HepG2 (cell line): ENCODE measurements around the gene XXYLT1. TPM values are rescaled to one million over a fixed set of nuclear protein-coding genes. Genes with fewer than 3 reads are reported as not detected.

Experiments
- HNF4G ChIP-seq, 2 experiments: sonication (generic) in 1 of 2; formaldehyde crosslinking in 1 of 2; IDR thresholded peaks; 2 replicates each; pipeline versions ENCODE4 v1.4.0 to v1.6.1; 2011 to 2020; ENCODE audit warnings: borderline replicate concordance in 2 of 2, low read depth in 2 of 2, mild to moderate bottlenecking in 2 of 2, low read length in 1 of 2, missing genetic modification reagents in 1 of 2, moderate library complexity in 1 of 2
- NONO ChIP-seq, 2 experiments: fragments of 450-650 bp in 1 of 2; sonication (generic) in 1 of 2; formaldehyde crosslinking in 1 of 2; IDR thresholded peaks in 1 of 2; conservative IDR thresholded peaks in 1 of 2; 2 replicates each; pipeline versions ENCODE4 v1.6.1 to v1.8.0; 2017 to 2022; ENCODE audit warnings: mild to moderate bottlenecking in 1 of 2, missing genetic modification reagents in 1 of 2, moderate library complexity in 1 of 2
- RXRA ChIP-seq: sonication (generic); formaldehyde crosslinking; IDR thresholded peaks from 2 replicates; pipeline ENCODE4 v1.5.1; 2020; ENCODE audit warnings: missing genetic modification reagents
- SMYD3 ChIP-seq: sonication (generic); formaldehyde crosslinking; IDR thresholded peaks from 2 replicates; pipeline ENCODE4 v1.8.1; 2023; ENCODE audit warnings: mild to moderate bottlenecking, missing genetic modification reagents
- ZFP37 ChIP-seq: sonication (generic); formaldehyde crosslinking; IDR thresholded peaks from 2 replicates; pipeline ENCODE4 v1.4.0; 2020; ENCODE audit warnings: missing genetic modification reagents, borderline replicate concordance
- ZKSCAN8 ChIP-seq: IDR thresholded peaks from 2 replicates; pipeline ENCODE4 v1.6.1; 2016; ENCODE audit warnings: borderline replicate concordance, missing genetic modification reagents, missing compliant biosample characterization
- polyA plus RNA-seq, 8 experiments: library from polyadenylated mRNA; depleted of rRNA in 3 of 8; stranded (reverse) in 7 of 8; unstranded in 1 of 8; fragments of >200 nt; fragmentation: Illumina TruSeq in 4 of 8; extraction: Trizol in 4 of 8; gene quantifications; 2 replicates each; pipeline versions ENCODE4 v1.2.1 to v1.2.3, GENCODE V29; 2011 to 2016; ENCODE audit warnings: low read depth in 4 of 8, missing spikeins in 1 of 8, mixed read lengths in 1 of 8; ENCODE audit not compliant: insufficient read depth in 1 of 8
- total RNA-seq, 5 experiments: library from RNA; depleted of rRNA; stranded (reverse); fragments of >200 nt; fragmentation: Illumina TruSeq; extraction: Trizol; gene quantifications; 2 replicates each; pipeline ENCODE4 v1.2.3, GENCODE V29; 2016; ENCODE audit warnings: low read depth in 1 of 5
- TF ChIP-seq, protein P1 (sequence below): sonication (generic); formaldehyde crosslinking; IDR thresholded peaks from 2 replicates; pipeline ENCODE4 v1.4.0; 2020; ENCODE audit warnings: missing genetic modification reagents, low read depth, mild to moderate bottlenecking, borderline replicate concordance
- TF ChIP-seq, protein P2 (sequence below): sonication (generic); formaldehyde crosslinking; IDR thresholded peaks from 2 replicates; pipeline ENCODE4 v1.4.0; 2020; ENCODE audit warnings: mild to moderate bottlenecking, missing genetic modification reagents
- TF ChIP-seq, protein P3 (sequence below): IDR thresholded peaks from 2 replicates; pipeline ENCODE4 v1.6.1; 2012; ENCODE audit warnings: low read depth, low read length, improper control_type of control experiment
- TF ChIP-seq, protein P4 (sequence below): sonication (generic); formaldehyde crosslinking; IDR thresholded peaks from 2 replicates; pipeline ENCODE4 v1.8.1; 2023; ENCODE audit warnings: mild to moderate bottlenecking, missing genetic modification reagents

The XXYLT1 gene
- total and polyA plus RNA-seq, 2 of the 13 experiments (the other 11 are each of a cell fraction or from before 2014, with no cell fraction given), result 17.7 to 19.0 TPM

DNA sequence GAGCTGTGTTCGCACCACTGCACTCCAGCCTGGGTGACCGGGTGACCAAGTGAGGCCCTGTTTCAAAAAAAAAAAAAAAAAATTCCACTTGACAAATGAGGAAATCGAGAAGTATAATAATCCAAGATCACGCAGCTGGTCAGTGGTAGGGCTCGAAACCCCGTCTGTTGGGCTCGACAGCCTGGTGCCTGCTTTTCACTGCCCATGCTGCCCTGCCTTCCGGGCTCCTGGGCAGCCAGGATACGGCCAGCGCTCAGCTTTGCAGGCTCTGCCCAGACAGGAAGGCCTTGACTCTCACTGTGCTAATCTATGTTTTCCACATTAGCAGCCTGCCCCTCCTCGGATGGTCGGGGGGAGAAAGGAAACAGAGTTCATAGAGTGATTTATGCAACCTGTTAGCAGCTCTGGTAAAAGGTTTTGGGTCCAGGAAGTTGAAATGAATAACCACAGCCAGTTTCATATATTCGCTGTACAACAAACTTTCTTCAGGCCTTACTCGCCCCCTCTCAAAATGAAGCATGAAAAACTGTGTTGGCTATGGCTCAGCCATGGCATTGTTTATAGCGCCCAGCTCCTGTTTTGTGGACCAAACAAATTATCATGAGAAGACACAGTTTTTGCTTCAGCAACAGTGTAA, 108.8 kb downstream of the XXYLT1 start (continued):
- TF ChIP-seq, protein P1, sequence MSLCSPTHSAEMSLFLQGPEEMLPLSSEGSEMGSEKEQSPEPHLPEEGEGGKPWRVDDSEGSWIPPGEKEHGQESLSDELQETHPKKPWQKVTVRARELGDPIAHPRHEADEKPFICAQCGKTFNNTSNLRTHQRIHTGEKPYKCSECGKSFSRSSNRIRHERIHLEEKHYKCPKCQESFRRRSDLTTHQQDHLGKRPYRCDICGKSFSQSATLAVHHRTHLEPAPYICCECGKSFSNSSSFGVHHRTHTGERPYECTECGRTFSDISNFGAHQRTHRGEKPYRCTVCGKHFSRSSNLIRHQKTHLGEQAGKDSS, result peak; percentile 56; the same call in 1 of the 2 replicates
- no peak for TF ChIP-seq NONO (IDR thresholded peaks at IDR 0.05)
- peak; percentile 81 for TF ChIP-seq NONO (CRISPR knock-in tag; conservative IDR thresholded peaks at IDR 0.05)
- peak; percentile 83 for TF ChIP-seq RXRA (CRISPR knock-in tag)
- TF ChIP-seq, protein P2, sequence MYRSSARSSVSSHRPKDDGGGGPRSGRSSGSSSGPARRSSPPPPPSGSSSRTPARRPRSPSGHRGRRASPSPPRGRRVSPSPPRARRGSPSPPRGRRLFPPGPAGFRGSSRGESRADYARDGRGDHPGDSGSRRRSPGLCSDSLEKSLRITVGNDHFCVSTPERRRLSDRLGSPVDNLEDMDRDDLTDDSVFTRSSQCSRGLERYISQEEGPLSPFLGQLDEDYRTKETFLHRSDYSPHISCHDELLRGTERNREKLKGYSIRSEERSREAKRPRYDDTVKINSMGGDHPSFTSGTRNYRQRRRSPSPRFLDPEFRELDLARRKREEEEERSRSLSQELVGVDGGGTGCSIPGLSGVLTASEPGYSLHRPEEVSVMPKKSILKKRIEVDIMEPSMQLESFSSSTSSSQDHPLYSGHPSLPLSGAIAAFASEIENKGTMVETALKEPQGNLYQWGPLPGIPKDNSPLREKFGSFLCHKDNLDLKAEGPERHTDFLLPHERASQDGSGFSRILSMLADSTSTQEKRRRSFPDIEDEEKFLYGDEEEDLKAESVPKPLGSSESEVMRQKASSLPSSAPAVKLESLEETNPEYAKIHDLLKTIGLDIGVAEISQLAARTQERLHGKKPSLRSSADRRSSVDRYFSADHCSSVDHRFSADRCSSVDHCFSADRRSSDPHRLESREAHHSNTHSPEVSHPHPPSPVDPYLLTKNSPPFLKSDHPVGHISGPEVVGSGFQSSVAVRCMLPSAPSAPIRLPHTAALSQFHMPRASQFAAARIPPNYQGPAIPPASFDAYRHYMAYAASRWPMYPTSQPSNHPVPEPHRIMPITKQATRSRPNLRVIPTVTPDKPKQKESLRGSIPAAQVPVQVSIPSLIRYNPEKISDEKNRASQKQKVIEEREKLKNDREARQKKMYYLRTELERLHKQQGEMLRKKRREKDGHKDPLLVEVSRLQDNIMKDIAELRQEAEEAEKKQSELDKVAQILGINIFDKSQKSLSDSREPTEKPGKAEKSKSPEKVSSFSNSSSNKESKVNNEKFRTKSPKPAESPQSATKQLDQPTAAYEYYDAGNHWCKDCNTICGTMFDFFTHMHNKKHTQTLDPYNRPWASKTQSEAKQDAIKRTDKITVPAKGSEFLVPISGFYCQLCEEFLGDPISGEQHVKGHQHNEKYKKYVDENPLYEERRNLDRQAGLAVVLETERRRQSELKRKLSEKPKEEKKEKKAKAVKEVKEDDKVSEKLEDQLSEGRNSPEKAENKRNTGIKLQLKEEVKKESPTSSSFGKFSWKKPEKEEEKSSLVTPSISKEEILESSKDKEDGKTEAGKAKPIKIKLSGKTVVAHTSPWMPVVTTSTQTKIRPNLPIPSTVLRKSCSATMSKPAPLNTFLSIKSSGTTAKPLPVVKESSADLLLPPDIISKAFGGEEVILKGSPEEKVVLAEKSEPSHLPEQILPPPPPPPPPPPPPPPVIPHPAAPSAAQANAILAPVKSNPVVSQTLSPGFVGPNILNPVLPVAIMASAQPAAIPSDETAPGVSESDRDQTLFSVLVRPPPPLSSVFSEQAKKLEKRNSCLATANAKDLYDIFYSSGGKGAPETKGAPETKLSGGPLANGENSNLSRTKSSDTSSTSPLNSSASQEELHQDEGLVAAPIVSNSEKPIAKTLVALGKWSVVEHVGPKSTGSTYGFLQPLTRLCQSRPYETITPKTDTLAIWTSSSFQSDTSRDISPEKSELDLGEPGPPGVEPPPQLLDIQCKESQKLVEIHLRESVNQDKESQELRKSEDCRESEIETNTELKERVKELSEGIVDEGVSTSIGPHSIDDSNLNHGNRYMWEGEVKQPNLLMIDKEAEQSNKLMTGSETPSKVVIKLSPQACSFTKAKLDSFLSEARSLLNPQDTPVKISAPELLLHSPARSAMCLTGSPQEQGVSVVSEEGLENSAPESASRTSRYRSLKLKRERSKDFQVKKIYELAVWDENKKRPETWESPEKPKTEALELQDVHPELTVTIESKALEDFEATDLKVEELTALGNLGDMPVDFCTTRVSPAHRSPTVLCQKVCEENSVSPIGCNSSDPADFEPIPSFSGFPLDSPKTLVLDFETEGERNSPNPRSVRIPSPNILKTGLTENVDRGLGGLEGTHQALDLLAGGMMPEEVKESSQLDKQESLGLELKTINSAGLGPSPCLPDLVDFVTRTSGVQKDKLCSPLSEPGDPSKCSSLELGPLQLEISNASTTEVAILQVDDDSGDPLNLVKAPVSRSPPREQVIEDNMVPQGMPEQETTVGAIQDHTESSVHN, result no peak
- peak; percentile 62; the same call in 1 of the 2 replicates for TF ChIP-seq HNF4G (IDR thresholded peaks at IDR 0.05; ENCODE audit: borderline replicate concordance, low read depth, low read length)
- TF ChIP-seq HNF4G (CRISPR knock-in tag; IDR thresholded peaks at IDR 0.05; ENCODE audit: borderline replicate concordance, low read depth), result peak; percentile 79; the same call in 1 of the 2 replicates
- TF ChIP-seq, protein P3, sequence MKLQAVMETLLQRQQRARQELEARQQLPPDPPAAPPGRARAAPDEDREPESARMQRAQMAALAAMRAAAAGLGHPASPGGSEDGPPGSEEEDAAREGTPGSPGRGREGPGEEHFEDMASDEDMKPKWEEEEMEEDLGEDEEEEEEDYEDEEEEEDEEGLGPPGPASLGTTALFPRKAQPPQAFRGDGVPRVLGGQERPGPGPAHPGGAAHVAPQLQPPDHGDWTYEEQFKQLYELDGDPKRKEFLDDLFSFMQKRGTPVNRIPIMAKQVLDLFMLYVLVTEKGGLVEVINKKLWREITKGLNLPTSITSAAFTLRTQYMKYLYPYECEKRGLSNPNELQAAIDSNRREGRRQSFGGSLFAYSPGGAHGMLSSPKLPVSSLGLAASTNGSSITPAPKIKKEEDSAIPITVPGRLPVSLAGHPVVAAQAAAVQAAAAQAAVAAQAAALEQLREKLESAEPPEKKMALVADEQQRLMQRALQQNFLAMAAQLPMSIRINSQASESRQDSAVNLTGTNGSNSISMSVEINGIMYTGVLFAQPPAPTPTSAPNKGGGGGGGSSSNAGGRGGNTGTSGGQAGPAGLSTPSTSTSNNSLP, result peak; percentile 33; the same call in 1 of the 2 replicates
- TF ChIP-seq, protein P4, sequence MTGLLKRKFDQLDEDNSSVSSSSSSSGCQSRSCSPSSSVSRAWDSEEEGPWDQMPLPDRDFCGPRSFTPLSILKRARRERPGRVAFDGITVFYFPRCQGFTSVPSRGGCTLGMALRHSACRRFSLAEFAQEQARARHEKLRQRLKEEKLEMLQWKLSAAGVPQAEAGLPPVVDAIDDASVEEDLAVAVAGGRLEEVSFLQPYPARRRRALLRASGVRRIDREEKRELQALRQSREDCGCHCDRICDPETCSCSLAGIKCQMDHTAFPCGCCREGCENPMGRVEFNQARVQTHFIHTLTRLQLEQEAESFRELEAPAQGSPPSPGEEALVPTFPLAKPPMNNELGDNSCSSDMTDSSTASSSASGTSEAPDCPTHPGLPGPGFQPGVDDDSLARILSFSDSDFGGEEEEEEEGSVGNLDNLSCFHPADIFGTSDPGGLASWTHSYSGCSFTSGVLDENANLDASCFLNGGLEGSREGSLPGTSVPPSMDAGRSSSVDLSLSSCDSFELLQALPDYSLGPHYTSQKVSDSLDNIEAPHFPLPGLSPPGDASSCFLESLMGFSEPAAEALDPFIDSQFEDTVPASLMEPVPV (CRISPR knock-in tag), result 0 out of 2 replicates have a peak, but pooled peaks have one; percentile 34
- peak; percentile 74; the same call in 1 of the 2 replicates for TF ChIP-seq ZKSCAN8 (CRISPR knock-in tag)
- 0 out of 2 replicates have a peak, but pooled peaks have one; percentile 33 for TF ChIP-seq SMYD3
- peak; percentile 72; the same call in 1 of the 2 replicates for TF ChIP-seq ZFP37 (CRISPR knock-in tag)
